HL-60 (cell line): ENCODE results near the gene KRT14.

Experiments used
- DNase-seq, 2 experiments: peaks; one replicate each; pipeline ENCODE4 v3.0.0-alpha.2; 2010 to 2020; ENCODE audit warnings: low read depth in 1 of 2, low spot score in 1 of 2
- H3K27ac ChIP-seq: fragments of 250-450 bp; sonication (Bioruptor Pico); replicated peaks from 2 replicates; pipeline ENCODE4 v1.5.1; 2020; ENCODE audit warnings: mild to moderate bottlenecking, moderate library complexity
- H3K27me3 ChIP-seq: fragments of 250-450 bp; sonication (Bioruptor Pico); 2 replicates; pipeline ENCODE4 v1.5.1; 2021; ENCODE audit warnings: mild to moderate bottlenecking, moderate library complexity; ENCODE audit not compliant: insufficient read depth, poor library complexity, severe bottlenecking
- H3K4me3 ChIP-seq: replicated peaks from 2 replicates; pipeline ENCODE4 v1.5.1; 2011; ENCODE audit warnings: mild to moderate bottlenecking, control low read depth, low read length; ENCODE audit not compliant: insufficient read depth
- CTCF ChIP-seq: IDR thresholded peaks from one replicate; pipeline ENCODE4 v1.5.1; 2011; ENCODE audit warnings: low read length, control low read depth, inconsistent platforms; ENCODE audit not compliant: insufficient read depth
- GABPA ChIP-seq: IDR thresholded peaks from 2 replicates; pipeline ENCODE4 v1.6.1; 2012; ENCODE audit warnings: low read depth
- POLR2AphosphoS5 ChIP-seq: IDR thresholded peaks from 2 replicates; pipeline ENCODE4 v1.6.1; 2012; ENCODE audit warnings: low read depth
- REST ChIP-seq: IDR thresholded peaks from 2 replicates; pipeline ENCODE4 v1.6.1; 2012; ENCODE audit warnings: low read depth; ENCODE audit not compliant: insufficient replicate concordance
- SPI1 ChIP-seq: IDR thresholded peaks from 2 replicates; pipeline ENCODE4 v1.6.1; 2012; ENCODE audit warnings: low read depth, mild to moderate bottlenecking, borderline replicate concordance

The KRT14 gene

GRCh38 chr17:41555105-41555887 is 31.4 kb downstream of the KRT14 start:
- TF ChIP-seq SPI1 (no peak), POLR2AphosphoS5 (no peak), REST (no peak), GABPA (no peak), CTCF (no peak)
- no peak for DNase-seq

GRCh38 chr17:41553987-41554680 is 32.6 kb downstream of the KRT14 start:
- TF ChIP-seq REST (no peak), SPI1 (no peak), POLR2AphosphoS5 (no peak), CTCF (no peak), GABPA (no peak)

More at GRCh38 chr17:41555105-41555887, 31.4 kb downstream of the KRT14 start:
- Histone ChIP-seq H3K4me3 (no peak overlapping the region), H3K27me3 (peaks cover 2% of the 10 kb centered on the region), H3K27ac (no peak overlapping the region)

GRCh38 chr17:41553176-41553575 is 33.5 kb downstream of the KRT14 start:
- H3K4me3 ChIP-seq: no peak overlapping the region
- TF ChIP-seq GABPA: no peak
- no peak for TF ChIP-seq CTCF
- TF ChIP-seq REST: no peak
- TF ChIP-seq SPI1: no peak
- TF ChIP-seq POLR2AphosphoS5: no peak
- DNase-seq: no peak
- no peak overlapping the region for H3K27ac ChIP-seq
- peaks cover under 1% of the 10 kb centered on the region for H3K27me3 ChIP-seq

More at GRCh38 chr17:41553987-41554680, 32.6 kb downstream of the KRT14 start:
- no peak for DNase-seq
- no peak overlapping the region for H3K4me3 ChIP-seq
- H3K27ac ChIP-seq: no peak overlapping the region
- peaks cover 2% of the 10 kb centered on the region for H3K27me3 ChIP-seq
